H1 (cell line): ENCODE measurements around the gene NXPH4. TPM values are rescaled to one million over a fixed set of nuclear protein-coding genes. Genes with fewer than 3 reads are reported as not detected.
A peak's percentile ranks its signal among the peaks of the same experiment; 100 is the strongest.

ENCODE experiments used
- CTCF ChIA-PET: fragments of 300-600 bp; sonication (Branson Sonifier 250); formaldehyde crosslinking; loops from one replicate; lab custom pipeline; 2021; ENCODE audit not compliant: partially characterized antibody; lab: Charles Lee
- POLR2A ChIA-PET: fragments of 300-600 bp; sonication (Branson Sonifier 250); formaldehyde crosslinking; loops from one replicate; lab custom pipeline; 2021; ENCODE audit warnings: inconsistent platforms; ENCODE audit not compliant: partially characterized antibody; lab: Charles Lee
- DNase-seq, 2 experiments: peaks; one replicate each; pipeline versions ENCODE4 v3.0.0 to v3.0.0-alpha.2; 2010 to 2022; ENCODE audit warnings: low spot score in 2 of 2, low read depth in 1 of 2, mixed read lengths in 1 of 2
- FAIRE-seq: peaks from 2 replicates; lab custom pipeline; 2011; peaks lifted over from hg19 to GRCh38; lab: Jason Lieb, UNC
- H2AFZ ChIP-seq: 2 replicates; pipeline ENCODE4 v1.8.1; 2012; ENCODE audit warnings: low read length, inconsistent platforms
- H2AK5ac ChIP-seq: 2 replicates; pipeline ENCODE4 v1.6.1; 2013; ENCODE audit warnings: low read depth, low read length
- H2BK120ac ChIP-seq: replicated peaks from 2 replicates; pipeline ENCODE3; 2013; ENCODE audit warnings: low read depth, low read length, inconsistent platforms
- H2BK12ac ChIP-seq: 2 replicates; pipeline ENCODE4 v1.6.1; 2013; ENCODE audit warnings: low read depth, low read length
- H2BK15ac ChIP-seq: 2 replicates; pipeline ENCODE4 v1.6.1; 2013; ENCODE audit warnings: low read length
- H2BK20ac ChIP-seq: 2 replicates; pipeline ENCODE4 v1.6.1; 2013; ENCODE audit warnings: low read length
- H2BK5ac ChIP-seq: 2 replicates; pipeline ENCODE4 v1.6.1; 2013; ENCODE audit warnings: low read depth, low read length
- H3K14ac ChIP-seq: 2 replicates; pipeline ENCODE4 v1.6.1; 2013; ENCODE audit warnings: inconsistent platforms; ENCODE audit not compliant: insufficient read length
- H3K18ac ChIP-seq: 2 replicates; pipeline ENCODE4 v1.6.1; 2013; ENCODE audit warnings: low read length; ENCODE audit errors: extremely low read depth
- H3K23ac ChIP-seq: 2 replicates; pipeline ENCODE4 v1.6.1; 2013; ENCODE audit warnings: inconsistent platforms; ENCODE audit not compliant: insufficient read length
- H3K23me2 ChIP-seq: 2 replicates; pipeline ENCODE4 v1.6.1; 2013; ENCODE audit warnings: low read depth, low read length
- H3K27ac ChIP-seq: 2 replicates; pipeline ENCODE4 v1.6.1; 2011; ENCODE audit warnings: low read depth, low read length, inconsistent platforms
- H3K27me3 ChIP-seq, 4 experiments: replicated peaks in 1 of 4; 1 replicate in 1 of 4; 2 replicates in 3 of 4; pipeline versions ENCODE4 v1.6.1 to v1.8.1; 2011 to 2013; ENCODE audit warnings: low read length in 3 of 4, mild to moderate bottlenecking in 3 of 4, inconsistent platforms in 2 of 4, mixed read lengths in 2 of 4, moderate library complexity in 1 of 4; ENCODE audit not compliant: control insufficient read depth in 3 of 4, insufficient read depth in 3 of 4; ENCODE audit errors: extremely low read depth in 1 of 4
- H3K36me3 ChIP-seq, 4 experiments: 2 replicates each; pipeline versions ENCODE4 v1.6.1 to v1.8.1; 2011 to 2013; ENCODE audit warnings: mild to moderate bottlenecking in 4 of 4, low read length in 3 of 4, moderate library complexity in 2 of 4, control low read depth in 1 of 4, inconsistent platforms in 1 of 4; ENCODE audit not compliant: insufficient read depth in 4 of 4, control insufficient read depth in 2 of 4
- H3K4ac ChIP-seq: replicated peaks from 2 replicates; pipeline ENCODE3; 2013; ENCODE audit warnings: low read length, low read depth, mixed read lengths, inconsistent platforms; ENCODE audit not compliant: insufficient read length
- H3K4me1 ChIP-seq, 4 experiments: replicated peaks in 1 of 4; 1 replicate in 1 of 4; 2 replicates in 3 of 4; pipeline versions ENCODE4 v1.6.1 to v1.8.1; 2011 to 2013; ENCODE audit warnings: low read length in 3 of 4, inconsistent platforms in 2 of 4, mixed read lengths in 1 of 4; ENCODE audit not compliant: insufficient read depth in 4 of 4, control insufficient read depth in 3 of 4
- H3K4me2 ChIP-seq, 2 experiments: 2 replicates each; pipeline versions ENCODE4 v1.6.1 to v1.8.1; 2011 to 2013; ENCODE audit warnings: low read depth in 2 of 2, low read length in 2 of 2, control low read depth in 1 of 2, inconsistent platforms in 1 of 2, mild to moderate bottlenecking in 1 of 2; ENCODE audit not compliant: insufficient read depth in 1 of 2
- H3K4me3 ChIP-seq, 4 experiments: fragments of 200-600, 300-600 bp in 1 of 4; sonication (generic), shearing (Covaris generic), sonication (Bioruptor Twin) in 1 of 4; 2 replicates each; pipeline versions ENCODE4 v1.5.1 to v1.8.1; 2011 to 2016; ENCODE audit warnings: low read length in 4 of 4, low read depth in 3 of 4, control low read depth in 2 of 4, inconsistent platforms in 2 of 4, mild to moderate bottlenecking in 2 of 4, mixed read lengths in 1 of 4, moderate library complexity in 1 of 4; ENCODE audit not compliant: insufficient read depth in 2 of 4; ENCODE audit errors: extremely low read depth in 1 of 4
- H3K56ac ChIP-seq: replicated peaks from 2 replicates; pipeline ENCODE3; 2013; ENCODE audit warnings: low read depth, mild to moderate bottlenecking, mixed read lengths, low read length, inconsistent platforms; ENCODE audit not compliant: insufficient read length
- H3K79me1 ChIP-seq: 2 replicates; pipeline ENCODE4 v1.6.1; 2013; ENCODE audit warnings: low read depth, low read length, control low read depth
- H3K79me2 ChIP-seq, 2 experiments: 2 replicates each; pipeline versions ENCODE4 v1.6.1 to v1.8.1; 2012 to 2013; ENCODE audit warnings: low read length in 2 of 2, mild to moderate bottlenecking in 2 of 2, inconsistent platforms in 1 of 2; ENCODE audit not compliant: insufficient read depth in 2 of 2, control insufficient read depth in 1 of 2
- H3K9ac ChIP-seq, 4 experiments: replicated peaks in 1 of 4; 1 replicate in 1 of 4; 2 replicates in 3 of 4; pipeline versions ENCODE4 v1.6.1 to v1.8.1; 2011 to 2013; ENCODE audit warnings: low read depth in 3 of 4, low read length in 3 of 4, control low read depth in 2 of 4, mild to moderate bottlenecking in 2 of 4, moderate library complexity in 2 of 4, inconsistent platforms in 1 of 4; ENCODE audit errors: extremely low read depth in 1 of 4
- H3K9me3 ChIP-seq, 2 experiments: 2 replicates each; pipeline versions ENCODE4 v1.6.1 to v1.8.1; 2012 to 2013; ENCODE audit warnings: mild to moderate bottlenecking in 2 of 2, moderate library complexity in 2 of 2, control low read depth in 1 of 2, inconsistent platforms in 1 of 2, low read depth in 1 of 2, low read length in 1 of 2, mixed read lengths in 1 of 2; ENCODE audit not compliant: insufficient read depth in 2 of 2
- H4K20me1 ChIP-seq, 2 experiments: replicated peaks in 1 of 2; 2 replicates each; pipeline versions ENCODE3 to v1.8.1; 2011 to 2013; ENCODE audit warnings: inconsistent platforms in 2 of 2, low read length in 2 of 2, mild to moderate bottlenecking in 1 of 2; ENCODE audit not compliant: insufficient read depth in 2 of 2, control insufficient read depth in 1 of 2
- H4K5ac ChIP-seq: 2 replicates; pipeline ENCODE4 v1.6.1; 2013; ENCODE audit warnings: low read length, low read depth, mixed read lengths, inconsistent platforms; ENCODE audit not compliant: insufficient read length
- H4K8ac ChIP-seq: 2 replicates; pipeline ENCODE4 v1.8.0; 2013; ENCODE audit warnings: mild to moderate bottlenecking, moderate library complexity, low read length, inconsistent platforms; ENCODE audit not compliant: insufficient read depth; ENCODE audit errors: extremely low read depth
- H4K91ac ChIP-seq: replicated peaks from 2 replicates; pipeline ENCODE3; 2013; ENCODE audit warnings: low read length, mixed read lengths, inconsistent platforms; ENCODE audit not compliant: insufficient read length
- HDAC6 ChIP-seq: IDR thresholded peaks from one replicate; pipeline ENCODE4 v1.7.1; 2012; ENCODE audit warnings: low read depth, mild to moderate bottlenecking, inconsistent platforms, low read length, moderate library complexity
- SUZ12 ChIP-seq: fragments of 200-600 bp; sonication (generic); IDR thresholded peaks from 2 replicates; pipeline ENCODE4 v1.6.1; 2012; ENCODE audit warnings: mild to moderate bottlenecking, inconsistent platforms, low read length, moderate library complexity, mixed read lengths
- WGBS, 2 experiments: shearing (Covaris generic) in 1 of 2; methylation state at CpG; one replicate each; pipeline versions ENCODE4 v1.1.6 to v1.1.7; 2013 to 2015; ENCODE audit warnings: low lambda C conversion rate in 2 of 2, mixed read lengths in 2 of 2, inconsistent platforms in 1 of 2, low coverage in 1 of 2, missing lambda C conversion rate in 1 of 2; ENCODE audit not compliant: insufficient replicate concordance in 2 of 2, insufficient coverage in 1 of 2, insufficient read length in 1 of 2; ENCODE audit errors: extremely low coverage in 1 of 2, missing lambda C conversion rate in 1 of 2; 5-methylcytosine and 5-hydroxymethylcytosine counted together
- polyA plus RNA-seq, 7 experiments: library from polyadenylated mRNA; depleted of rRNA in 3 of 7; stranded (reverse) in 5 of 7; unstranded in 2 of 7; fragments of >200 nt in 5 of 7; fragments of 200-250 nt in 2 of 7; gene quantifications; 1 replicate in 5 of 7; 2 replicates in 1 of 7; 4 replicates in 1 of 7; pipeline versions ENCODE4 v1.2.1 to v1.2.3, GENCODE V29; 2011 to 2013; ENCODE audit warnings: missing spikeins in 2 of 7, mixed read lengths in 2 of 7
- total RNA-seq: library from RNA; stranded (reverse); fragmentation: NEBNext Ultra II Directional; extraction: Animal tissue kit (Norgen Biotek cat#: 25700); gene quantifications from 2 replicates; pipeline ENCODE4 v1.2.1, GENCODE V29; 2021

NXPH4 gene
- total and polyA plus RNA-seq, 2 of the 8 experiments (the other 6 are each of a cell fraction or from before 2014, with no cell fraction given) = 0.92 to 1.7 TPM

- Histone ChIP-seq H3K23ac (no peak overlapping the region), H3K36me3 (no peaks in the 10 kb centered on the region), H3K79me1 (no peaks in the 10 kb centered on the region), H2AFZ (no peak overlapping the region), H2BK20ac (0 out of 2 replicates have a peak overlapping the region, but pooled peaks have one; percentile 82), H3K27me3 (peaks cover 66 to 92% (median 89%) of the 10 kb centered on the region in 4 experiments), H4K20me1 (peaks cover 7 to 24% of the 10 kb centered on the region in 2 experiments), H3K18ac (no peak overlapping the region), H2AK5ac (peak overlapping the region; percentile 86; the same call in 1 of the 2 replicates), H3K56ac (no peak overlapping the region), H2BK5ac (peak overlapping the region; percentile 77; the same call in 1 of the 2 replicates), H3K4me2 (no peak overlapping the region; a peak in 1 of 4 replicates), H3K79me2 (no peaks in the 10 kb centered on the region), H3K4me1 (peaks cover 4 to 51% (median 33%) of the 10 kb centered on the region in 4 experiments), H3K4me3 (no peak overlapping the region), H3K14ac (no peak overlapping the region), H4K8ac (peak overlapping the region; percentile 3; the same call in 1 of the 2 replicates), H2BK120ac (no peak overlapping the region), H3K4ac (no peak overlapping the region), H2BK15ac (peak overlapping the region; percentile 75; the same call in 1 of the 2 replicates), H3K9me3 (no peaks in the 10 kb centered on the region), H3K9ac (no peak overlapping the region), H4K5ac (no peak overlapping the region), H4K91ac (peak overlapping the region; percentile 19), H2BK12ac (peak overlapping the region; percentile 93; the same call in 1 of the 2 replicates), H3K27ac (no peak overlapping the region), H3K23me2 (peaks cover 7% of the 10 kb centered on the region)
- TF ChIP-seq SUZ12 = peak; percentile 21; the same call in 1 of the 2 replicates
- TF ChIP-seq HDAC6 = no peak
- FAIRE-seq = peak; percentile 32
- ChIA-PET CTCF (interaction anchor here (0.6 to 13.4 kb wide), 17 partner anchors 9 to 323 kb away, joined by 3 to 527 read pairs (median 3); partner anchors contain the start of genes INHBE and STAC3), POLR2A (interaction anchor here (0.8 to 22.1 kb wide), 6 partner anchors 7 to 237 kb away, joined by 3 to 852 read pairs (median 13); partner anchors contain the start of genes INHBE, NXPH4, SHMT2 and STAC3)
- WGBS, 2 experiments = 80% methylated on average over 22 of the region's 22 CpGs; no CpG with 5 or more reads in 1 of the 2 experiments
- DNase-seq = no peak
Observed at GRCh38 chr12:57223191-57224165, 6.9 kb downstream of the NXPH4 start.
